ENCODE results near the gene TNIP2.

GRCh38 chr4:2712261-2712842 is 43.8 kb downstream of the TNIP2 start:
- TF ChIP-seq CTCF (IDR thresholded peaks at IDR 0.05 in 2 of 3, conservative IDR thresholded peaks at IDR 0.05 in 1 of 3; ENCODE audit: borderline replicate concordance in 1 of 3, insufficient read depth in 1 of 3, low read depth in 2 of 3, low read length in 2 of 3) (peak in 2 of 3 experiments; percentile 56 to 58; a peak in 4 of 6 replicates), POLR2AphosphoS5 (IDR thresholded peaks at IDR 0.05; ENCODE audit: low read depth, low read length) (no peak), SP1 (IDR thresholded peaks at IDR 0.05; ENCODE audit: low read depth) (no peak), TCF7L2 (IDR thresholded peaks at IDR 0.05; ENCODE audit: borderline replicate concordance, extremely low read depth, insufficient read depth, insufficient read length) (no peak), POLR2A (IDR thresholded peaks at IDR 0.05; ENCODE audit: borderline replicate concordance, extremely low read depth, insufficient read depth, insufficient read length) (no peak), ELF1 (IDR thresholded peaks at IDR 0.05; ENCODE audit: borderline replicate concordance, low read depth) (no peak), EZH2phosphoT487 (IDR thresholded peaks at IDR 0.05; ENCODE audit: borderline replicate concordance) (no peak), EZH2 (IDR thresholded peaks at IDR 0.05) (no peak), YY1 (IDR thresholded peaks at IDR 0.05; ENCODE audit: extremely low read depth, insufficient replicate concordance, low read depth, low read length) (no peak), MAX (IDR thresholded peaks at IDR 0.05) (no peak), RAD21 (IDR thresholded peaks at IDR 0.05; ENCODE audit: low read depth) (peak; percentile 54), REST (IDR thresholded peaks at IDR 0.05; ENCODE audit: low read depth) (no peak), SRF (IDR thresholded peaks at IDR 0.05; ENCODE audit: low read depth) (no peak), CEBPB (IDR thresholded peaks at IDR 0.05; ENCODE audit: low read depth) (no peak)

All from HCT116 (cell line).